ENCODE results near the gene S100B. TPM values are rescaled to one million over a fixed set of nuclear protein-coding genes. Genes with fewer than 3 reads are reported as not detected.

S100B gene
- total and polyA plus RNA-seq, 2 donors (not counting 3 experiments of a cell fraction or from before 2014, with no cell fraction given): not detected

DNA sequence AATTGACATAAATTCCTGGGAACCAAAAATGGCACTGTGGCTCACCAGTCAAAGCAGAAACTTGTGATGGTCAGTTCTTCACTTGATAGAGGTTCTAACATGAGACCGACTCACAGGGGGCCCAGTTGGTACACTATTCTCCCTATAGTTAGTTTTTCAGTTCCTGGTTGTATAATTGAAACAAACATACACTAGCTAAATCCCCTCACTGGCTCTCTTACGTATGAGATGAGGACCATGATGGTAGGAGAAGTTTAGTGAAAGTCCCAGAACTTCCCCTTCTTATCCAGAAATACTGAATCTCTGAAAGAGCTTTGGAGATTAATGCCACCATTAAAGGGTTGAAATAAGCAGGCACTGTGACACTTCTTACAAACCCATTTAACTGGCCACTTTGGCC is 2.8 kb upstream of the S100B start:
- no peak for FAIRE-seq
- intact Hi-C loops (cut with micrococcal nuclease) (no loop called here), dilution Hi-C loops (cut with MboI; ENCODE audit: extremely low pct_ligation_motif_present, low sequenced_read_pairs) (no loop called here)
- no peak for DNase-seq (ENCODE audit: low read depth, low spot score)
- no TSS peak for BruUV-seq (replicated peaks)
- H3K4me3 ChIP-seq (replicated peaks in 1 of 3; ENCODE audit: insufficient read depth in 1 of 3, low read depth in 1 of 3, low read length in 3 of 3): no peak overlapping the region
- H3K4me2 ChIP-seq (ENCODE audit: insufficient read depth, low read length): no peak overlapping the region
- CTCF ChIA-PET: interaction anchor here (1.1 kb wide), 1 partner anchor 11 kb away, joined by 4 read pairs; no protein-coding TSS in a partner anchor
- POLR2A ChIA-PET: no interaction called here
- H3K27ac ChIP-seq (ENCODE audit: insufficient read depth, low read depth, low read length): no peak overlapping the region
- H3K9me1 ChIP-seq (replicated peaks; ENCODE audit: control insufficient read depth, extremely low read depth, insufficient read depth, low read length): no peaks in the 10 kb centered on the region
- peaks cover 14 to 17% of the 10 kb centered on the region in 2 experiments for H3K27me3 ChIP-seq (ENCODE audit: control insufficient read depth in 2 of 2, insufficient read depth in 2 of 2, low read length in 2 of 2)
- no peaks in the 10 kb centered on the region for H3K4me1 ChIP-seq (ENCODE audit: control insufficient read depth, extremely low read depth, insufficient read depth, low read length)
- H3K79me2 ChIP-seq (ENCODE audit: control insufficient read depth, insufficient read depth, low read length): no peaks in the 10 kb centered on the region
- H3K9ac ChIP-seq (replicated peaks; ENCODE audit: extremely low read depth, insufficient read depth, low read length): no peak overlapping the region
- no peaks in the 10 kb centered on the region for H3K36me3 ChIP-seq (ENCODE audit: control insufficient read depth in 2 of 2, extremely low read depth in 1 of 2, insufficient read depth in 2 of 2, low read length in 2 of 2)
- no peaks in the 10 kb centered on the region for H4K20me1 ChIP-seq (replicated peaks; ENCODE audit: control insufficient read depth, extremely low read depth, insufficient read depth, low read length)
- no peaks in the 10 kb centered on the region for H3K9me3 ChIP-seq (replicated peaks; ENCODE audit: control insufficient read depth, insufficient read depth, low read length)
- TF ChIP-seq JUN (IDR thresholded peaks at IDR 0.05; ENCODE audit: borderline replicate concordance, insufficient read depth, insufficient read length, low read depth) (no peak), MAX (IDR thresholded peaks at IDR 0.05; ENCODE audit: insufficient read depth, insufficient read length) (no peak), GATA2 (IDR thresholded peaks at IDR 0.05; ENCODE audit: insufficient read depth, insufficient read length, low read depth, low read length) (no peak), POLR2A (IDR thresholded peaks at IDR 0.05; ENCODE audit: low read depth, low read length) (no peak), FOS (IDR thresholded peaks at IDR 0.05; ENCODE audit: borderline replicate concordance, insufficient read depth, low read length) (no peak), EZH2 (IDR thresholded peaks at IDR 0.05; ENCODE audit: borderline replicate concordance, low read depth, low read length, severe bottlenecking) (no peak), MYC (IDR thresholded peaks at IDR 0.05; ENCODE audit: low read depth, low read length) (no peak), POLR2AphosphoS5 (IDR thresholded peaks at IDR 0.05; ENCODE audit: insufficient read depth, low read depth, low read length) (no peak)
- TF ChIP-seq, protein P1, sequence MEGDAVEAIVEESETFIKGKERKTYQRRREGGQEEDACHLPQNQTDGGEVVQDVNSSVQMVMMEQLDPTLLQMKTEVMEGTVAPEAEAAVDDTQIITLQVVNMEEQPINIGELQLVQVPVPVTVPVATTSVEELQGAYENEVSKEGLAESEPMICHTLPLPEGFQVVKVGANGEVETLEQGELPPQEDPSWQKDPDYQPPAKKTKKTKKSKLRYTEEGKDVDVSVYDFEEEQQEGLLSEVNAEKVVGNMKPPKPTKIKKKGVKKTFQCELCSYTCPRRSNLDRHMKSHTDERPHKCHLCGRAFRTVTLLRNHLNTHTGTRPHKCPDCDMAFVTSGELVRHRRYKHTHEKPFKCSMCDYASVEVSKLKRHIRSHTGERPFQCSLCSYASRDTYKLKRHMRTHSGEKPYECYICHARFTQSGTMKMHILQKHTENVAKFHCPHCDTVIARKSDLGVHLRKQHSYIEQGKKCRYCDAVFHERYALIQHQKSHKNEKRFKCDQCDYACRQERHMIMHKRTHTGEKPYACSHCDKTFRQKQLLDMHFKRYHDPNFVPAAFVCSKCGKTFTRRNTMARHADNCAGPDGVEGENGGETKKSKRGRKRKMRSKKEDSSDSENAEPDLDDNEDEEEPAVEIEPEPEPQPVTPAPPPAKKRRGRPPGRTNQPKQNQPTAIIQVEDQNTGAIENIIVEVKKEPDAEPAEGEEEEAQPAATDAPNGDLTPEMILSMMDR (IDR thresholded peaks at IDR 0.05; ENCODE audit: extremely low read depth in 1 of 2, insufficient read depth in 1 of 2, low read depth in 1 of 2, low read length in 2 of 2): no peak
- H2AFZ ChIP-seq (ENCODE audit: low read depth, low read length): no peak overlapping the region

All from endothelial cell of umbilical vein (primary cell).